Parathyroid adenoma (tissue), 2 donors: ENCODE data around the gene SMAD7.

Experiments
- H2AFZ ChIP-seq: fragments of 300-600 bp; sonication (generic); one replicate; pipeline ENCODE4 v1.7.0; 2017; ENCODE audit warnings: antibody characterized with exemption, mild to moderate bottlenecking
- H3K27ac ChIP-seq: fragments of 300-600 bp; sonication (generic); one replicate; pipeline ENCODE4 v1.7.0; 2017
- H3K27me3 ChIP-seq: fragments of 300-600 bp; sonication (generic); one replicate; pipeline ENCODE4 v1.7.0; 2017; ENCODE audit warnings: low read length; ENCODE audit not compliant: control insufficient read depth, insufficient read depth
- H3K36me3 ChIP-seq: fragments of 300-600 bp; sonication (generic); one replicate; pipeline ENCODE4 v1.7.0; 2017; ENCODE audit warnings: low read length; ENCODE audit not compliant: control insufficient read depth, insufficient read depth
- H3K4me1 ChIP-seq: fragments of 300-600 bp; sonication (generic); one replicate; pipeline ENCODE4 v1.7.0; 2017; ENCODE audit warnings: control low read depth
- H3K4me2 ChIP-seq: fragments of 300-600 bp; sonication (generic); one replicate; pipeline ENCODE4 v1.7.0; 2017; ENCODE audit warnings: low read length
- H3K4me3 ChIP-seq: fragments of 300-600 bp; sonication (generic); one replicate; pipeline ENCODE4 v1.7.0; 2017; ENCODE audit warnings: low read depth, low read length
- H3K79me2 ChIP-seq: fragments of 300-600 bp; sonication (generic); one replicate; pipeline ENCODE4 v1.7.0; 2017; ENCODE audit warnings: control low read depth
- H3K9ac ChIP-seq: fragments of 300-600 bp; sonication (generic); one replicate; pipeline ENCODE4 v1.7.0; 2017; ENCODE audit warnings: mild to moderate bottlenecking
- H3K9me3 ChIP-seq: fragments of 300-600 bp; sonication (generic); one replicate; pipeline ENCODE4 v1.7.0; 2017; ENCODE audit warnings: low read length; ENCODE audit not compliant: control insufficient read depth
- CTCF ChIP-seq: fragments of 300-600 bp; sonication (generic); IDR thresholded peaks from one replicate; pipeline ENCODE4 v1.7.0; 2017; ENCODE audit warnings: antibody characterized with exemption, mild to moderate bottlenecking
- donor health status: primary hyperparathyroidism.

The SMAD7 gene

GRCh38 chr18:48920408-48921038, 30.2 kb downstream of the SMAD7 start:
- Histone ChIP-seq H3K27me3 (no peaks in the 10 kb centered on the region), H3K27ac (no peak overlapping the region), H3K4me1 (peaks cover 22% of the 10 kb centered on the region), H3K9me3 (no peaks in the 10 kb centered on the region), H3K36me3 (no peaks in the 10 kb centered on the region), H3K79me2 (peaks cover 2% of the 10 kb centered on the region), H3K9ac (no peak overlapping the region), H2AFZ (no peak overlapping the region), H3K4me2 (no peak overlapping the region), H3K4me3 (no peak overlapping the region)
- TF ChIP-seq CTCF = no peak

GRCh38 chr18:48919547-48919946, 31.2 kb downstream of the SMAD7 start:
- TF ChIP-seq CTCF = no peak
- Histone ChIP-seq H3K9ac (no peak overlapping the region), H3K27me3 (no peaks in the 10 kb centered on the region), H3K4me2 (no peak overlapping the region), H3K27ac (no peak overlapping the region), H3K4me3 (no peak overlapping the region), H2AFZ (no peak overlapping the region), H3K36me3 (no peaks in the 10 kb centered on the region), H3K79me2 (peaks cover 2% of the 10 kb centered on the region), H3K9me3 (no peaks in the 10 kb centered on the region), H3K4me1 (peaks cover 23% of the 10 kb centered on the region)

- Histone ChIP-seq H3K27me3 (no peaks in the 10 kb centered on the region), H2AFZ (no peak overlapping the region), H3K9me3 (no peaks in the 10 kb centered on the region), H3K4me1 (peaks cover 27% of the 10 kb centered on the region), H3K27ac (no peak overlapping the region), H3K36me3 (no peaks in the 10 kb centered on the region), H3K4me2 (no peak overlapping the region), H3K4me3 (no peak overlapping the region), H3K9ac (no peak overlapping the region), H3K79me2 (peaks cover 2% of the 10 kb centered on the region)
- no peak for TF ChIP-seq CTCF
These were observed 31.9 kb downstream of the SMAD7 start for GRCh38 chr18:48918660-48919456.

GRCh38 chr18:48917579-48918517, 32.9 kb downstream of the SMAD7 start:
- Histone ChIP-seq H3K27ac (no peak overlapping the region), H3K9ac (no peak overlapping the region), H3K4me1 (peaks cover 22% of the 10 kb centered on the region), H3K4me2 (no peak overlapping the region), H3K9me3 (no peaks in the 10 kb centered on the region), H3K27me3 (no peaks in the 10 kb centered on the region), H3K36me3 (no peaks in the 10 kb centered on the region), H2AFZ (no peak overlapping the region), H3K79me2 (no peaks in the 10 kb centered on the region), H3K4me3 (no peak overlapping the region)
- TF ChIP-seq CTCF = no peak
